Mesothelial cell of epicardium (in vitro differentiated cells): ENCODE data around the gene GDF15. TPM values are rescaled to one million over a fixed set of nuclear protein-coding genes. Genes with fewer than 3 reads are reported as not detected.

ENCODE experiments used
- DNase-seq, 2 experiments: peaks; one replicate each; pipeline ENCODE4 v3.0.0; 2021; ENCODE audit warnings: low spot score in 2 of 2; ENCODE audit not compliant: unreplicated experiment in 2 of 2
- H3K27ac Mint-ChIP-seq: 2 replicates; pipeline ENCODE4 v1.8.0; 2021; ENCODE audit warnings: mixed read lengths
- H3K27me3 Mint-ChIP-seq: 2 replicates; pipeline ENCODE4 v1.8.0; 2021; ENCODE audit warnings: low read depth, mixed read lengths
- H3K36me3 Mint-ChIP-seq: 2 replicates; pipeline ENCODE4 v1.8.0; 2021; ENCODE audit warnings: mixed read lengths
- H3K4me1 Mint-ChIP-seq: 2 replicates; pipeline ENCODE4 v1.8.0; 2021; ENCODE audit warnings: mixed read lengths
- H3K4me3 Mint-ChIP-seq: 2 replicates; pipeline ENCODE4 v1.8.0; 2021; ENCODE audit warnings: mild to moderate bottlenecking, moderate library complexity, mixed read lengths
- H3K9me3 Mint-ChIP-seq: 2 replicates; pipeline ENCODE4 v1.8.0; 2021; ENCODE audit warnings: mixed read lengths
- microRNA-seq: library from miRNA; unstranded; fragments of <30 nt; microRNA quantifications from one replicate; pipeline ENCODE4 v1.2.0, GENCODE V29; 2021; ENCODE audit warnings: inconsistent platforms, mixed read lengths
- total RNA-seq: library from RNA; stranded (reverse); gene quantifications from 3 replicates; pipeline ENCODE4 v1.2.1, GENCODE V29; 2021
- TF ChIP-seq, protein P1 (sequence below): fragments of 200-600 bp; sonication (generic); IDR thresholded peaks from one replicate; pipeline ENCODE4 v1.5.0; 2021; ENCODE audit warnings: antibody characterized with exemption; ENCODE audit not compliant: unreplicated experiment

GDF15 gene
- total RNA-seq, 1 donor from 2014 or later, result 4.7 TPM

DNA sequence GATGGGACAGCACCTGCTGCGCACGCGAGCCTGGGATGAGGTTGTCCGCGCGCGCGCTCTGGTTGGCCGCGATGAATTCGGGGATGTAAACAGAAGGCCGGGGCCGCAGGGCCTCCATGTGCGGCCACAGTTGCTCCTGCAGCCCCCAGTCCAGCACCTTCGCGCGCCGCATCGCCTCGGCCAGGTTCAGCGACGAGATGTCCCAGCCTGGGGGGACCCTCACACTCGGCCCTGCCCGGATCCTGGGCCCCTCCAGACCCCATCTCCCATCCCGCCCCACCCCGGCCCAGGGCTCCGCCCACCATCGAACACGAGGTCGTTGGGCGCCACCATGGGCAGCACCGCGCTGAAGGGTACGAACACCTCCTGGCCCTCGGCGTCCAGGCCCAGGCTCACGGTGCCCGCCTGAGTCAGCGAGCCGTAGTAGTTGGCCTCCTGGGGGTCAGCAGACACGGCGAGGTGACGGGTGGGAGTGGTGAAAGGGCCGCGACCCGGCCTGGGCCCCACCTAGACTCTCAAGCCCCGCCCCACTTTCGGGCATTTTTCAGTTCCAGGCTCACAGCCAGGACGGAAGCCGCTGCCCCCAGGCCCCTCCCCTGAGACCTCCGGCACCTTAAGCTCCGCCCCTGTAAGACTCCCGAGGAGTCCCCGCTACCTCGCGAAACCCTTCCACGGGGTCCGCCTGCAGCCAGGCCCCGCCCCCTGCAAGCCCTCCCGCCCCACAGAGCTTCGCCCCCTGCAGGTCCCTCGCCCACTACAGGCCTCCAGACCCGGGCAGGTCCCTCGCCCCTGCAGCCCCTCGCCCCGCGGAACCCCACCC, 50.9 kb downstream of the GDF15 start:
- Mint-ChIP-seq H3K9me3 (no peaks in the 10 kb centered on the region), H3K27me3 (no peaks in the 10 kb centered on the region), H3K27ac (peak overlapping the region; percentile 86), H3K4me1 (peaks cover 50% of the 10 kb centered on the region), H3K36me3 (peaks cover 2% of the 10 kb centered on the region), H3K4me3 (peak overlapping the region; percentile 75)
- TF ChIP-seq, protein P1, sequence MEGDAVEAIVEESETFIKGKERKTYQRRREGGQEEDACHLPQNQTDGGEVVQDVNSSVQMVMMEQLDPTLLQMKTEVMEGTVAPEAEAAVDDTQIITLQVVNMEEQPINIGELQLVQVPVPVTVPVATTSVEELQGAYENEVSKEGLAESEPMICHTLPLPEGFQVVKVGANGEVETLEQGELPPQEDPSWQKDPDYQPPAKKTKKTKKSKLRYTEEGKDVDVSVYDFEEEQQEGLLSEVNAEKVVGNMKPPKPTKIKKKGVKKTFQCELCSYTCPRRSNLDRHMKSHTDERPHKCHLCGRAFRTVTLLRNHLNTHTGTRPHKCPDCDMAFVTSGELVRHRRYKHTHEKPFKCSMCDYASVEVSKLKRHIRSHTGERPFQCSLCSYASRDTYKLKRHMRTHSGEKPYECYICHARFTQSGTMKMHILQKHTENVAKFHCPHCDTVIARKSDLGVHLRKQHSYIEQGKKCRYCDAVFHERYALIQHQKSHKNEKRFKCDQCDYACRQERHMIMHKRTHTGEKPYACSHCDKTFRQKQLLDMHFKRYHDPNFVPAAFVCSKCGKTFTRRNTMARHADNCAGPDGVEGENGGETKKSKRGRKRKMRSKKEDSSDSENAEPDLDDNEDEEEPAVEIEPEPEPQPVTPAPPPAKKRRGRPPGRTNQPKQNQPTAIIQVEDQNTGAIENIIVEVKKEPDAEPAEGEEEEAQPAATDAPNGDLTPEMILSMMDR, result no peak
- DNase-seq, result peak; percentile 75 to 87

DNA sequence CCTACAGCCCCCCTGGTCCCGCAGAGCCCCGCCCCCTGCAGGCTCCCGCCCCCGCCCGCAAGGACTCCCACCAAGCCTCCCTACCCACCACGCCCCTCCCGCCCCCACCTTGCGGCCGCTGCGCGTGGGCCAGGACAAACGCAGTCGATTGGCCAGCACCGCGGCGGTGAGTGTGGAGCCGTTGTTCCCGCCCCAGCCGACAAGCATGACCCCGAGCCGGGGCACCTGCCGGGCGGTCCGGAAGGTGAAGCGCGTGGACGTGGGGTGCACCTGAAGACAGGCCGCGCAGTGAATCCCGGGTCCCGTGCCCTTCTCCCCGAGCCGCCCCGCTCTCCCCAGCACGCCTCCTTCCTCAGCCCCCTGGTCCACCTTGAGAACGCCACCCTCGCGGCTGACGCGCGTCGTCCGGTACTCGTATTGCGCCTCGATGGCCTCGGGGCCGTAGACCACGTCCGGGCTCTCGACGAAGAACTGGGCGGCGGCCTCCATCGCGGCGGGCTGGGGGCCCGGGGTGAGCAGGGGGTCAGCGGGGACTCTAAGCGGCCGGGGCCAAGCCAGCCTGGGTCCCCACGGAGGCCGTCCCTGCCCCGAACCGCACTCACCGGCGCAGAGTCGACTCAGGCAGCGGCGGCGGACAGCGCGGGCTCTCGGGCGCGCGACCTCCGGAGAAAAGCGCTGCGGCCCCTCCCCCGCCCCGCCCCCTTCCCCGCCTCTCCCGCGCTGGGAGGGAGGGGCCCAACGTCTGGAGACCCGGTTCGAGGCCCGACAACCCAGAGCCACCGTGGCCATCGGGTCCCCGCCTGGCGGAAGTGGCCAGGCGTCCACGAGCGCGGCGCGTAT, 51.8 kb downstream of the GDF15 start, which contains the start of gene ISYNA1:
TSS of gene ISYNA1 (minus strand) at position 643 of the 840 bp plus-strand sequence. CDS start at position 489, 154 bp downstream.
- H3K4me1 Mint-ChIP-seq, result peaks cover 48% of the 10 kb centered on the region
- H3K4me3 Mint-ChIP-seq, result peak within 1 kb of the TSS; percentile 75
- no peaks in the 10 kb centered on the region for H3K27me3 Mint-ChIP-seq

DNA sequence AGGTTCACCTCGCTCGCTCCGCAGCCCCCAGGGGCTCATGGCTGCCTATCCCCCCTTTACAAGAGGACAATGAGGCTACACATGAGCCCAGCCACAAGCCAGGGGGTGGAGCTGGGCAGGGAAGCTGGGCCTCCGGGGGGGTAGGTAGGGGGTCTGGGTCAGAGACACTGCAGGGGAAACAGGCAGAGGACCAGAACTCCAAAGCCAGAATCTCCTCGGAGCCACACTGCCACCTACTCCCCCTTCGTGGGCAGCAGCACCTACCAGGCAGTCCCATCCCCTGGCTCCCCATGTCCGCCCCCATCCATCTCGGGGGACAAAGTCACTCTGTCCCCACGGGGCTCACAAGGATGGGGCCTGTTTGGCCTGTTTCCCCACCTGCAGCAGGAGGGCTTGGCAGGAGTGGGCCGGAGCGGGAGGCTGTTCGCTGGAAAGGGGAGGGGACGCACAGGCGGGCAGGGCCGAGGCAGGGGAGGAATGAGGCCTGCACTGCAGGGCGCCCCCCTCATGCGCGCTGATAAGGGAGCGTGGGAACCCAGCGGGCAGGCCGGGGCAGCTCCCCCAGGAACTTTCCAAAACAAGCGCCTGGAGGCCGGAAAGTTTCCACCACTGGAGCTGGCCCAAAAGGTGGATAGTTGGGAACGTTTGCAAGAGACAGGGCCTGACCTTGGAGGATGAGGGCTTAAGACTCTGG, 52.5 kb downstream of the GDF15 start:
- Mint-ChIP-seq H3K27ac (peak overlapping the region; percentile 98), H3K27me3 (no peaks in the 10 kb centered on the region), H3K4me1 (peaks cover 50% of the 10 kb centered on the region), H3K36me3 (peaks cover 2% of the 10 kb centered on the region), H3K4me3 (peak overlapping the region; percentile 75), H3K9me3 (no peaks in the 10 kb centered on the region)
- DNase-seq, result peak; percentile 65 to 74
- TF ChIP-seq, protein P1, result no peak

More for the DNA sequence above, 51.8 kb downstream of the GDF15 start, which contains the start of gene ISYNA1:
- DNase-seq, result peak in 1 of 2 experiments; percentile 72
- Mint-ChIP-seq H3K9me3 (no peaks in the 10 kb centered on the region), H3K36me3 (peaks cover 2% of the 10 kb centered on the region), H3K27ac (peak within 1 kb of the TSS; percentile 98)
- TF ChIP-seq, protein P1, result no peak

Small RNA genes lying within 50 kb of the gene (microRNA-seq; reads per million reads assigned to microRNA genes)
- gene MIR3189, result not detected

Other genes starting within 250 kb of the GDF15 start
- 90.4 to 95.5 TPM (median 94.7 TPM) in 3 replicates for gene PIK3R2, start 233.0 kb upstream of the GDF15 start, total RNA-seq
- gene IFI30, start 212.3 kb upstream of the GDF15 start, total RNA-seq, result 0.32 to 2.0 TPM (median 0.36 TPM) in 3 replicates
- 7.7 to 9.5 TPM (median 8.2 TPM) in 3 replicates for gene MPV17L2, start 192.9 kb upstream of the GDF15 start, total RNA-seq
- gene RAB3A, start 182.1 kb upstream of the GDF15 start, total RNA-seq, result 5.9 to 6.7 TPM (median 6.4 TPM) in 3 replicates
- 0.70 to 1.4 TPM (median 0.93 TPM) in 3 replicates for gene PDE4C, start 159.7 kb upstream of the GDF15 start, total RNA-seq
- 14.8 to 17.1 TPM (median 16.8 TPM) in 3 replicates for gene IQCN, start 111.7 kb upstream of the GDF15 start, total RNA-seq
- 274 to 284 TPM (median 276 TPM) in 3 replicates for gene JUND, start 104.5 kb upstream of the GDF15 start, total RNA-seq
- 112 to 119 TPM (median 114 TPM) in 3 replicates for gene LSM4, start 63.1 kb upstream of the GDF15 start, total RNA-seq
- 22.6 to 24.3 TPM (median 23.2 TPM) in 3 replicates for gene PGPEP1, start 45.6 kb upstream of the GDF15 start, total RNA-seq
- 0.18 to 0.29 TPM in 2 of 3 replicates, not detected in the other for gene LRRC25, start 11.5 kb downstream of the GDF15 start, total RNA-seq
- 120 to 123 TPM (median 121 TPM) in 3 replicates for gene SSBP4, start 33.2 kb downstream of the GDF15 start, total RNA-seq
- 795 to 833 TPM (median 826 TPM) in 3 replicates for gene ISYNA1, start 52.0 kb downstream of the GDF15 start, total RNA-seq
- gene ELL, start 135.9 kb downstream of the GDF15 start, total RNA-seq, result 16.4 to 19.2 TPM (median 18.7 TPM) in 3 replicates
- 245 to 250 TPM (median 247 TPM) in 3 replicates for gene FKBP8, start 157.4 kb downstream of the GDF15 start, total RNA-seq
- gene KXD1, start 171.7 kb downstream of the GDF15 start, total RNA-seq, result 79.7 to 82.2 TPM (median 80.3 TPM) in 3 replicates
- 846 to 875 TPM (median 857 TPM) in 3 replicates for gene UBA52, start 185.7 kb downstream of the GDF15 start, total RNA-seq
- gene REX1BD, start 202.6 kb downstream of the GDF15 start, total RNA-seq, result 56.5 to 58.8 TPM (median 58.3 TPM) in 3 replicates
- 0.89 to 2.0 TPM (median 1.0 TPM) in 3 replicates for gene CRLF1, start 220.6 kb downstream of the GDF15 start, total RNA-seq
- 4.9 to 6.4 TPM (median 4.9 TPM) in 3 replicates for gene TMEM59L, start 226.7 kb downstream of the GDF15 start, total RNA-seq